GOT3 (cell line): ENCODE data around the gene KIAA0232.
"Not testable (repeated sequence)": the region's sequence is repeated elsewhere in the genome, so short reads cannot be mapped to it uniquely, and the experiment has no call there.

Experiments used
- DNase-seq: peaks from one replicate; lab custom pipeline; 2025; ENCODE audit warnings: mixed read lengths; lab: John Stamatoyannopoulos, UW

KIAA0232 gene

GRCh38 chr4:6776920-6777635 lies 5.4 kb upstream of the KIAA0232 start:
- no peak for DNase-seq

DNA sequence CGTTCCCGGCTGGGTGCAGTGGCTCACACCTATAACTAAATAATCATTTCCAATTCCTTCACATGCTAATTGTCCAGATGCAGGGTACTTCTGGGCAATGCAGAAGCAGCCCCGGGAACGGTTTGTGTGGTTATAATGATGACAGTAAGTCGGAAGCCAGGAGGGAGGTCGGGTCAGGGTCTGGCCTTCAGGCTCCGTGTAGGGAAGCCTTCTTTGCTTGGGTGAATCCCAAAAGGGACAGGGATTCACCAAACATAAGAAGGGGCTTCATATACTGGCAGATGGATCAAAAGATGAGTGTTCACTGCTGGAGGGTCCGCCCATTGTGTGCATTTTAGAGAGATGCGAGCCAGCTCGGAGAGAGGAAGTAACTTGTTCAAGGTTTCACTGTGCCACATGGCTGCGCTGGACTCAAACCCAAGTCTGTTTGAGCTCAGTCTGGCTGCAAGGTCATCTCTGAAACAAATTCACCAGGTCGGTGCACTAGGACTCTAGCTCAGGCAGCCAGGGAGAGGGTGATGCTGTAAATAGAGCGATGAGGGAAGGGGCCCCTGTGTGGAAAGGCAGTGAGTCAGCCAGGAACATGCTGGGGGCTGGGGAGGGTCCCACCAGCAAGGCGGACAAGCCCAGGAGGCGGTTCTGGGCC lies 4.8 kb upstream of the KIAA0232 start:
- DNase-seq: no peak

DNA sequence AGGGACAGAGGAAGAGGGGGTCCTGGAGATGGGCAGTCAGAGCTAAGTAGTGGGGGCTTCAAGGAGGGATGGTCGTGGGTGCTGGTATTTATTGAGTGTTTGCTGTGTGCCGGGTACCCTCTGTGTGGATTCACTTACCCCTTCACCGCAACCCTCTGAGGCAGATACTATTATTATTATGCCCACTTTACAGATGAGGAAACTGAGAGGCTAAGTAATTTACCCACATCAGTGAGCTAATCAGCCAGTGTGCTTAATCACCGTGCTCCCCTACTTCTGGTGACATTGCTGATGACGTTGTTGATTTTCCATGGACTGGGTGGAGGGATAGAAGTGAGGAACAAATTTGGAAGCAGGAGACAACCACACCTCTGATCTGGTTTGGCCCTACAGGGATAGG lies 4.1 kb upstream of the KIAA0232 start:
- no peak for DNase-seq

DNA sequence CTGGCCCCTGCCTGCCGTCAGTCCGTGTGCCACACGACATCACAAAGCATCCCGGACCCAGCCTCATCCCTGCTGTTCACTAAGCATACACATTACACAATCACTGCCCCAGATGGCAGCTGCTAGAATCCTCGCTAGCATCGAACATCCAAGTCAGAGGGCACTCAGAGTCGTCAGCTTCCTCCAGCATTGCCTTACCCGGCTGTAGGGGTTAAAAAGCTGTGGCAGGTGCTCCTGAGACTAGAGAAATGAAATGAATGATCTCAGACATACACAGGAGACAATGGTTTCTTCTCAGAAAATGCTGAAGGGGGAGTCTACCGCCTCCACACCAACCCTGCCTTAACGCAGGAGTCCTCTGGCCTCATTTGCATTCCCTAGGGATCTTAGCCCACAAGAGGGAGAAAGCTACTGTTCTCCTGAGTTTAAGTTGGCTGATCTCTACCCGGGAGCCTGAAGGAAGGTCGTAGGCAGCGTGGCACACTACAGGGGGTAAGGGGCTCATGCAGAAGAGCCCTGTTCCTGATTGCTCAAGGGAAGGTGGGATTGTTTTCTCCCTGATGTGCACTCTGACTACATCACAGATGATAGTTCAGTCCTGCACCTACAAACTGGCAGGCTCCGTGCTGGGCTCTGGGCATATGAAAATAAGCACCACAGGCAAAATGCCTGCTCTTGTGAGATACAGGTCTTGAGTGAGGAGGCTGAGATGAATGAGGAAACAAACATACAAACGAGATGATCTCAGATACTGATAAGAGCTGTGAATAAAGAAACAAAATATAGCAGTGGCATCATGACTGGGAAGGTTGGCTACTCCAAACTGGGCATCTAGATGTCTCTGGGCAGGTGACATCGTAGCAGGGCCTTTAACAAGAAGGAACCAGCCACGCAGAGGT lies 2.6 kb upstream of the KIAA0232 start:
- no peak for DNase-seq

DNA sequence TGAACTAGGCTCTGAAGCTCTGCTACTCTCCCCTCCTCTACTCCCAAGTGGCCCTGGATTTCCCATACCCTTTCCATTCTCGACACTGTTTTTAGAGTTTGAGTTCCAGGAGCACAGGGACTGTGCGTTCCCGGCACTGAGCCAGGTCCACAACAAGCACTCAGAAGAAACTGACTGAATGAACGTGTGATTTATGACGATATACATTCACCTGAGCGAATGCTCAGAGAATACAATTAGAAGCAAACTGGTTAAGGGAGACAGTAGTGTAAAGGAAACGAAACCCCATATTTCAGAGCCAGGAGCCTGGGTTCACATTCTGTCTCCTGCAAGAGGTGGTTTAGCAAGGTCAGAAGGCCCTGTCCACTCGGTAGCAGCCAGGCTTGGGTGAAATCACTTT lies 1.4 kb upstream of the KIAA0232 start:
- DNase-seq: no peak

GRCh38 chr4:6781561-6781960 lies 966 bp upstream of the KIAA0232 start:
- DNase-seq: no peak

DNA sequence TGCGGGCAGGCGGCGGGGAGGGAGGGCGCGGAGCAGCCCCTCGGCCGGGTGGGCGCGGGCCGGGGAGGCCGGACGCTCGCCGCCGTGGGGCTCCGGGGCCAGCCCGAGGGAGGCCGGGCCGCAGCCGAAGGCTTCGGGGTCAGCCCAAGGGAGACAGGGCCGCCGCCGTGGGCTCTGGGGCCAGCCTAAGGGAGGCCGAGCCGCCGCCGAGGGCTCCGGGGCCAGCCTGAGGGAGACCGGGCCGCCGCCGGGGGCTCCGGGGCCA lies 251 bp downstream of the KIAA0232 start:
- no peak for DNase-seq

- peak; percentile 73 for DNase-seq
These were observed 819 bp downstream of the KIAA0232 start for GRCh38 chr4:6783111-6783981.

GRCh38 chr4:6785572-6785925 lies 3.0 kb downstream of the KIAA0232 start:
- no peak for DNase-seq

DNA sequence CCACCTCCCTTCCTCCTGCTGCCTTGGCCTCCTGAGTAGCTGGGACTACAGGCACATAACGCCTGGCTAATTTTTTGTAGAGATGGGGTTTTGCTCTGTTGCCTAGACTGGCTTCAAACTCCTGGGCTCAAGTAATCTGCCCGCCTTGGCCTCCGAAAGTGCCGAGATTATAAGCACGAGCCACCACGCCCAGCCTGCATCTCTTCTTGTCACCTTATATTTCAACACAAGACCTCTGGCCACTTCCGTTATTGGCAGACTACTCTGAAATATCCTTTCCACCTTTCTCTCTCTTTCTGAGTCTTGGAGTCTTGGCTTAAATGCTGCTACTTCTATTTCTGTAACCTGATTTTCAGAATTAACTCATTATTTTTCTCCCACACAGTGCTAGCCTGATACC lies 5.6 kb downstream of the KIAA0232 start:
- no peak for DNase-seq

DNA sequence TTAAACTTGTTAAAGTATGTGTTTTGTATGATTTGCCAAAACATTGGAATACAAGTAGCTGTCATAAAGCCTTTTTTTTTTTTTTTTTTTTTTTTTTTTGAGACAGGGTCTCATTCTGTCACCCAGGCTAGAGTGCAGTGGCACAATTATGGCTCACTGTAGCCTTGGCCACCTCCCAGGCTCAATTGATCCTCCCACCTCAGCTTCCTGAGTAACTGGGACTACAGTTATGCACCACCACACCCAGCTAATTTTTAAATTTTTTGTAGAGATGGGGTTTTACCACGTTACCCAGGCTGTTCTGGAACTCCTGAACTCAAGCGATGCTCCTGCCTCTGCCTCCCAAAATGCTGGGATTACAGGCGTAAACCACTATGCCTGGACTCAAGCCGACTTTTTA lies 8.7 kb downstream of the KIAA0232 start:
- not testable (repeated sequence) for DNase-seq

DNA sequence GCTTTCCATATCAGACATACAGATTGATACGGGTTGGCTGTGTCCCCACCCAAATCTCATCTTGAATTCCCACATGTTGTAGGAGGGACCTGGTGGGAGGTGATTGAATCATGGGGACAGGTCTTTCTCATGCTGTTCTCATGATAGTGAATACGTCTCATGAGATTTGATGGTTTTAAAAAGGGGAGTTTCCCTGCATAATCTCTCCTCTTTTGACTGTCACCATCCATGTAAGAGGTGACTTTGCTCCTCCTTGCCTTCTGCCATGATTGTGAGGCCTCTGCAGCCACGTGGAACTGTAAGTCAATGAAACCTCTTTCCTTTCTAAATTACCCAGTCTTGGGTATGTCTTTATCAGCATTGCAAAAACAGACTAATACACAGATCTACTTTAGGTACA lies 9.3 kb downstream of the KIAA0232 start:
- DNase-seq: not testable (repeated sequence)

DNA sequence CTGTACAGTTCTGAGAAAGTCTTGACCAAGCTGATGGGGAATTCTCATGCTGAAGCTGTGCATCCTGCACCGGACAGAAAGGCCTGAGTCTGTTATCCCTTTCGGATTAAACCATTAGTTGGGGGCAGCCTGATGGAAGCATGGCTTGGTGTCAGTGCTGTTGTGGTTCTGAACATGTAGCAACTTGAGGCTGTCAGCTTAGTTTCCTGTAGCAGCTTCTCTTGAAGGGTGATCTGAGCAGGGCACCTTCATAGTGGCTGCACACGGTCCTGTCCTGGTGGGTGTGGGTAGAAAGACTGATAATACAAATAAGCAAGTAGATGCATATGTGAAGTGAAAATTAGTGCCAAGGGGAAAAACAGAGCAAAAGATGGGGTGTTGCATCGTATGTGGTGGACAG lies 11.7 kb downstream of the KIAA0232 start:
- no peak for DNase-seq

GRCh38 chr4:6795821-6796220 lies 13.3 kb downstream of the KIAA0232 start:
- DNase-seq: no peak

GRCh38 chr4:6797368-6797767 lies 14.8 kb downstream of the KIAA0232 start:
- not testable (repeated sequence) for DNase-seq

GRCh38 chr4:6799091-6799490 lies 16.6 kb downstream of the KIAA0232 start:
- DNase-seq: no peak

GRCh38 chr4:6802025-6802424 lies 19.5 kb downstream of the KIAA0232 start:
- DNase-seq: no peak

DNA sequence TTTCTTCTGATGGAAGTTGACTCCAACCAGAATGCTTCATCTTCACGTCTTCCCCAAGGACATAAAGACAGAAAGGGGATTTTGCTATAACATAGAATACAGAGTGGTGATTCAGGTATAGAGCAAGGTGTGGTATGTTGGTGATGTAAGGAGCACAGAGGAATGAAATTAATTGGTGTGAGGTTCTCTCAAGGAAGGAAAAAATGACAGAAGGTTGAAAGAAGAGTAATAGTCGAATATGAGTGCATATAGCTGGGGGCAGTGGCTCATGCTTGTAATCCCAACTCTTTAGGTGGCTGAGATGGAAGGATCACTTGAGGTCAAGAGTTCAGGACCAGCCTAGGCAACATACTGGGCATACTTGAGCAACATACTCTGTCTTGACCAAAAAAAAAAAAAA lies 20.1 kb downstream of the KIAA0232 start:
- no peak for DNase-seq

- DNase-seq: no peak
These were observed 20.7 kb downstream of the KIAA0232 start for GRCh38 chr4:6803246-6803645.

DNA sequence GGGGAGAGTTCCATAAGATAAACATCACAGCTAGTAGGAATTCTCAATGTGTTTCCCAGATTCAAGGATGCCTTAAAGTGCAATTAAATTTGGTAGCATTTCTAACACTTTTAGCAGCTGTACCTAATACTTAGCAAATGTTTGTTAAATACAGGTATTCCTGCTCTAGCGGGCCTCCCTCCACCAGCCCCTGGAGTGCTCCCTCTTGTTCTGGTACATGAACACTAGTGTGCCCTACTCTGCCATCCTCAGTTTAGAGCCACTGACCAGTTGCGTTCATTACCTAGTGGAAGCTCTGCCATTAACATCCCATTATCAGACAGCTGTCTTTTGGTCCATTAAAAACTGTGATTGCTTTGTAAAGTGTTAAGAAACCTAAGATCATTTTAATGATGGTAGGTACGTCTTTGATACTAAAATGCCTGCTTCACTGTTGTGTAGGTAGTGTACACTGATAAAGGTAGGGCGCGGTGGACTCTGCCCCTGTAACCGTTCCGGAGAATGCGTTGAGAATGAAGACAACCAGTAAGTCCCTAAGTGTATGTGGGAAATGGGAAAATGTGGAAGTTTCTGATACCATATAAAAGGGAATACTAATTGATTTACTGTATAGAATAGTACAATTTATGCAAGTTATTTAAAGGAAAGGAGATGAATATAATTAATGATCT lies 21.7 kb downstream of the KIAA0232 start:
- no peak for DNase-seq

DNA sequence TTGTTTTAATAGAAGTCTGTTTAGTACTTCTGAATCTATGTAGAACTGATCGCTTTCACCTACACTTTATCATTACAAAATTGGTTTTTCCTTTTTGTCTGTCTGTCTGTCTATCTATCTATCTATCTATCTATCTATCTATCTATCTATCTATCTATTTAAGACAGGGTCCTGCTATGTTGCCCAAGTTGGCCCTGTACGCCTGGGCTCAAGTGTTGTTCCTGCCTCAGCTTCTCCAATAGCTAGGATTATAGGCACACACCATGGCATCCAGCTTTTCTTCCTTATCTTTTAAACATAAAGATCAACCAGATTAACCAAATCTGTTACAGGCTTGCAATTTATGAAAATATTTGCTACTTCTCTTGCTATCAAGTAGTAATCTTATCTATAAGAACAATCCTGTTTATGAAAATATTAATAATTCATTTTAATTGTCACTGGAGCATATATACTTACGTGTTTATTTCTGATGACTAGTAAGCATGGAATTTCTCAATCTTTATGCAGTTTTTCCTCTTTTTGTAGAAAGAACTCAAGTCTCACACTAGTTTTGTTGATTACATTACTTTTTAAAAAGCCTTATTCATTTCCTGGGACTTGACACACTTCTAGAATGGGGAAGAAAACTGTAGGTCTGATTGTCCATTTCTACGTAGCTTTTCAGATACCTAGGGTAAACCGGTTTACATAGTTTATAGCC lies 24.5 kb downstream of the KIAA0232 start:
- DNase-seq: no peak
